ENCODE results near the gene KCND3.

KCND3 gene

DNA sequence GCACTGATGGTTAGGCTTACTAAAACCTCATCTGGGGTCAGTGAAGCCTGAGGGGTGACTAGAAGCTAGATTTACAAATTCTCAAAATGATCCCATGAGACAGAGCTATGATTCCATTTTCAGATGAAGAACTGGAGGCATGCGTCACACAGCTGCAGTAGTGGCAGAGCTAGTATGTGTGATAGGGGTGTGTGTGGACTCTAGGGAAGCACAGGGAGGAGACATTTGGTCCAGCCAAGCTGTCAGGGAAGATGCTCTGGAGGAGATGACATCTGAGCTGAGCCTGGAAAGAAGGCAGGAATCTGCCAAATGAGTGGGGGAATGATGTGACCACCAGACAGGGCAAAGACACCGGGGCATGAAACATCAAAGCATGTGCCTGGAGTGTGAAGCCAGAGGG, 12.0 kb upstream of the KCND3 start (continued):
- no peak for TF ChIP-seq ZNF350 (tag by site-specific recombination; IDR thresholded peaks at IDR 0.05)

DNA sequence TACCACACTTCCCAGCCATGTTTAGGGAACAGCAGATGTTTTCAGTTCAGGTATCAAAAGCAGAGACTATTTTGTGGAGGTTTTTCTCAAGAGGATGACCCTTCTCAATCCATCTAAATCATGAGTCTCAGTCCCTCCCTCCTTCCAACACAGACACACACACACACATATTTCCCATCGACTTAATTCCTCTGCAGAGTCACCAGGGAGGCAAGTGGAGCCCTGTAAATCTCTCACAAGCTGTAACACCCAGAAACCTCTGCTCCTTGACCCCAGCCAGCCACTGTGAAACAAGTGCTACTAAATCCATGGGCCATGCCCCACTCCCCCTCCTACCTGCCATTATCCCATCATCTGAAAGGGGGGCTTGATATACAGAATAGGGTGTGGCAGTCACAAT, 10.6 kb upstream of the KCND3 start:
- TF ChIP-seq, protein P1, sequence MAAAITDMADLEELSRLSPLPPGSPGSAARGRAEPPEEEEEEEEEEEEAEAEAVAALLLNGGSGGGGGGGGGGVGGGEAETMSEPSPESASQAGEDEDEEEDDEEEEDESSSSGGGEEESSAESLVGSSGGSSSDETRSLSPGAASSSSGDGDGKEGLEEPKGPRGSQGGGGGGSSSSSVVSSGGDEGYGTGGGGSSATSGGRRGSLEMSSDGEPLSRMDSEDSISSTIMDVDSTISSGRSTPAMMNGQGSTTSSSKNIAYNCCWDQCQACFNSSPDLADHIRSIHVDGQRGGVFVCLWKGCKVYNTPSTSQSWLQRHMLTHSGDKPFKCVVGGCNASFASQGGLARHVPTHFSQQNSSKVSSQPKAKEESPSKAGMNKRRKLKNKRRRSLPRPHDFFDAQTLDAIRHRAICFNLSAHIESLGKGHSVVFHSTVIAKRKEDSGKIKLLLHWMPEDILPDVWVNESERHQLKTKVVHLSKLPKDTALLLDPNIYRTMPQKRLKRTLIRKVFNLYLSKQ (tag by site-specific recombination; IDR thresholded peaks at IDR 0.05; ENCODE audit: borderline replicate concordance) = no peak
- TF ChIP-seq, protein P2, sequence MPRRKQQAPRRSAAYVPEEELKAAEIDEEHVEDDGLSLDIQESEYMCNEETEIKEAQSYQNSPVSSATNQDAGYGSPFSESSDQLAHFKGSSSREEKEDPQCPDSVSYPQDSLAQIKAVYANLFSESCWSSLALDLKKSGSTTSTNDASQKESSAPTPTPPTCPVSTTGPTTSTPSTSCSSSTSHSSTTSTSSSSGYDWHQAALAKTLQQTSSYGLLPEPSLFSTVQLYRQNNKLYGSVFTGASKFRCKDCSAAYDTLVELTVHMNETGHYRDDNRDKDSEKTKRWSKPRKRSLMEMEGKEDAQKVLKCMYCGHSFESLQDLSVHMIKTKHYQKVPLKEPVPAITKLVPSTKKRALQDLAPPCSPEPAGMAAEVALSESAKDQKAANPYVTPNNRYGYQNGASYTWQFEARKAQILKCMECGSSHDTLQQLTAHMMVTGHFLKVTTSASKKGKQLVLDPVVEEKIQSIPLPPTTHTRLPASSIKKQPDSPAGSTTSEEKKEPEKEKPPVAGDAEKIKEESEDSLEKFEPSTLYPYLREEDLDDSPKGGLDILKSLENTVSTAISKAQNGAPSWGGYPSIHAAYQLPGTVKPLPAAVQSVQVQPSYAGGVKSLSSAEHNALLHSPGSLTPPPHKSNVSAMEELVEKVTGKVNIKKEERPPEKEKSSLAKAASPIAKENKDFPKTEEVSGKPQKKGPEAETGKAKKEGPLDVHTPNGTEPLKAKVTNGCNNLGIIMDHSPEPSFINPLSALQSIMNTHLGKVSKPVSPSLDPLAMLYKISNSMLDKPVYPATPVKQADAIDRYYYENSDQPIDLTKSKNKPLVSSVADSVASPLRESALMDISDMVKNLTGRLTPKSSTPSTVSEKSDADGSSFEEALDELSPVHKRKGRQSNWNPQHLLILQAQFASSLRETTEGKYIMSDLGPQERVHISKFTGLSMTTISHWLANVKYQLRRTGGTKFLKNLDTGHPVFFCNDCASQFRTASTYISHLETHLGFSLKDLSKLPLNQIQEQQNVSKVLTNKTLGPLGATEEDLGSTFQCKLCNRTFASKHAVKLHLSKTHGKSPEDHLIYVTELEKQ (tag by site-specific recombination; IDR thresholded peaks at IDR 0.05; ENCODE audit: borderline replicate concordance) = no peak
- TF ChIP-seq ZNF10 (tag by site-specific recombination; IDR thresholded peaks at IDR 0.05) (no peak), ZNF426 (tag by site-specific recombination; IDR thresholded peaks at IDR 0.05) (no peak), ZNF768 (tag by site-specific recombination; IDR thresholded peaks at IDR 0.05) (no peak), REPIN1 (tag by site-specific recombination; IDR thresholded peaks at IDR 0.05; ENCODE audit: low read depth) (no peak), ZIC2 (tag by site-specific recombination; IDR thresholded peaks at IDR 0.05) (no peak), ZNF677 (tag by site-specific recombination; IDR thresholded peaks at IDR 0.05) (no peak), ZNF302 (tag by site-specific recombination; IDR thresholded peaks at IDR 0.05; ENCODE audit: low read depth) (no peak), ZNF169 (tag by site-specific recombination; IDR thresholded peaks at IDR 0.05) (no peak), MZF1 (tag by site-specific recombination; IDR thresholded peaks at IDR 0.05; ENCODE audit: borderline replicate concordance) (no peak), ZNF24 (tag by site-specific recombination; IDR thresholded peaks at IDR 0.05) (no peak), ZNF621 (tag by site-specific recombination; IDR thresholded peaks at IDR 0.05) (no peak), HOXD13 (CRISPR knock-in tag; IDR thresholded peaks at IDR 0.05; ENCODE audit: borderline replicate concordance) (no peak)
- TF ChIP-seq, protein P3, sequence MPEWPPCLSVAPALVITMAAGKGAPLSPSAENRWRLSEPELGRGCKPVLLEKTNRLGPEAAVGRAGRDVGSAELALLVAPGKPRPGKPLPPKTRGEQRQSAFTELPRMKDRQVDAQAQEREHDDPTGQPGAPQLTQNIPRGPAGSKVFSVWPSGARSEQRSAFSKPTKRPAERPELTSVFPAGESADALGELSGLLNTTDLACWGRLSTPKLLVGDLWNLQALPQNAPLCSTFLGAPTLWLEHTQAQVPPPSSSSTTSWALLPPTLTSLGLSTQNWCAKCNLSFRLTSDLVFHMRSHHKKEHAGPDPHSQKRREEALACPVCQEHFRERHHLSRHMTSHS (tag by site-specific recombination; IDR thresholded peaks at IDR 0.05) = no peak
- TF ChIP-seq, protein P4, sequence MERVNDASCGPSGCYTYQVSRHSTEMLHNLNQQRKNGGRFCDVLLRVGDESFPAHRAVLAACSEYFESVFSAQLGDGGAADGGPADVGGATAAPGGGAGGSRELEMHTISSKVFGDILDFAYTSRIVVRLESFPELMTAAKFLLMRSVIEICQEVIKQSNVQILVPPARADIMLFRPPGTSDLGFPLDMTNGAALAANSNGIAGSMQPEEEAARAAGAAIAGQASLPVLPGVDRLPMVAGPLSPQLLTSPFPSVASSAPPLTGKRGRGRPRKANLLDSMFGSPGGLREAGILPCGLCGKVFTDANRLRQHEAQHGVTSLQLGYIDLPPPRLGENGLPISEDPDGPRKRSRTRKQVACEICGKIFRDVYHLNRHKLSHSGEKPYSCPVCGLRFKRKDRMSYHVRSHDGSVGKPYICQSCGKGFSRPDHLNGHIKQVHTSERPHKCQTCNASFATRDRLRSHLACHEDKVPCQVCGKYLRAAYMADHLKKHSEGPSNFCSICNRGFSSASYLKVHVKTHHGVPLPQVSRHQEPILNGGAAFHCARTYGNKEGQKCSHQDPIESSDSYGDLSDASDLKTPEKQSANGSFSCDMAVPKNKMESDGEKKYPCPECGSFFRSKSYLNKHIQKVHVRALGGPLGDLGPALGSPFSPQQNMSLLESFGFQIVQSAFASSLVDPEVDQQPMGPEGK (tag by site-specific recombination; IDR thresholded peaks at IDR 0.05) = no peak
- TF ChIP-seq, protein P5, sequence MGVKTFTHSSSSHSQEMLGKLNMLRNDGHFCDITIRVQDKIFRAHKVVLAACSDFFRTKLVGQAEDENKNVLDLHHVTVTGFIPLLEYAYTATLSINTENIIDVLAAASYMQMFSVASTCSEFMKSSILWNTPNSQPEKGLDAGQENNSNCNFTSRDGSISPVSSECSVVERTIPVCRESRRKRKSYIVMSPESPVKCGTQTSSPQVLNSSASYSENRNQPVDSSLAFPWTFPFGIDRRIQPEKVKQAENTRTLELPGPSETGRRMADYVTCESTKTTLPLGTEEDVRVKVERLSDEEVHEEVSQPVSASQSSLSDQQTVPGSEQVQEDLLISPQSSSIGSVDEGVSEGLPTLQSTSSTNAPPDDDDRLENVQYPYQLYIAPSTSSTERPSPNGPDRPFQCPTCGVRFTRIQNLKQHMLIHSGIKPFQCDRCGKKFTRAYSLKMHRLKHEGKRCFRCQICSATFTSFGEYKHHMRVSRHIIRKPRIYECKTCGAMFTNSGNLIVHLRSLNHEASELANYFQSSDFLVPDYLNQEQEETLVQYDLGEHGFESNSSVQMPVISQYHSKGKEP (tag by site-specific recombination; IDR thresholded peaks at IDR 0.05) = no peak
- TF ChIP-seq, protein P6, sequence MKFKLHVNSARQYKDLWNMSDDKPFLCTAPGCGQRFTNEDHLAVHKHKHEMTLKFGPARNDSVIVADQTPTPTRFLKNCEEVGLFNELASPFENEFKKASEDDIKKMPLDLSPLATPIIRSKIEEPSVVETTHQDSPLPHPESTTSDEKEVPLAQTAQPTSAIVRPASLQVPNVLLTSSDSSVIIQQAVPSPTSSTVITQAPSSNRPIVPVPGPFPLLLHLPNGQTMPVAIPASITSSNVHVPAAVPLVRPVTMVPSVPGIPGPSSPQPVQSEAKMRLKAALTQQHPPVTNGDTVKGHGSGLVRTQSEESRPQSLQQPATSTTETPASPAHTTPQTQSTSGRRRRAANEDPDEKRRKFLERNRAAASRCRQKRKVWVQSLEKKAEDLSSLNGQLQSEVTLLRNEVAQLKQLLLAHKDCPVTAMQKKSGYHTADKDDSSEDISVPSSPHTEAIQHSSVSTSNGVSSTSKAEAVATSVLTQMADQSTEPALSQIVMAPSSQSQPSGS (tag by site-specific recombination; IDR thresholded peaks at IDR 0.05; ENCODE audit: low read depth) = no peak
- TF ChIP-seq, protein P7, sequence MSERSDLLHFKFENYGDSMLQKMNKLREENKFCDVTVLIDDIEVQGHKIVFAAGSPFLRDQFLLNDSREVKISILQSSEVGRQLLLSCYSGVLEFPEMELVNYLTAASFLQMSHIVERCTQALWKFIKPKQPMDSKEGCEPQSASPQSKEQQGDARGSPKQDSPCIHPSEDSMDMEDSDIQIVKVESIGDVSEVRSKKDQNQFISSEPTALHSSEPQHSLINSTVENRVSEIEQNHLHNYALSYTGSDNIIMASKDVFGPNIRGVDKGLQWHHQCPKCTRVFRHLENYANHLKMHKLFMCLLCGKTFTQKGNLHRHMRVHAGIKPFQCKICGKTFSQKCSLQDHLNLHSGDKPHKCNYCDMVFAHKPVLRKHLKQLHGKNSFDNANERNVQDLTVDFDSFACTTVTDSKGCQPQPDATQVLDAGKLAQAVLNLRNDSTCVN (tag by site-specific recombination; optimal IDR thresholded peaks at IDR 0.05) = no peak
- ChIA-PET CTCF (interaction anchor here (1.0 kb wide), 1 partner anchor 371 kb away, joined by 3 read pairs; no protein-coding TSS in a partner anchor), POLR2A (no interaction called here)
- H3K4me1 ChIP-seq (ENCODE audit: control insufficient read depth, insufficient read depth, low read length) = no peaks in the 10 kb centered on the region
- no peak overlapping the region for H3K27ac ChIP-seq (ENCODE audit: extremely low read depth, low read depth, low read length)
- no peak overlapping the region for H3K4me3 ChIP-seq (ENCODE audit: low read depth, low read length)
- no peaks in the 10 kb centered on the region for H3K9me3 ChIP-seq (ENCODE audit: control insufficient read depth, insufficient read depth, low read depth, low read length)
- H3K36me3 ChIP-seq (ENCODE audit: control insufficient read depth in 2 of 2, insufficient read depth in 1 of 2, low read length in 2 of 2) = no peaks in the 10 kb centered on the region
